ENCODE data around the gene SEC16A.

Gene SEC16A

GRCh38 chr9:136400038-136400834, 82.6 kb downstream of the SEC16A start, which contains the start of gene SNAPC4:
SNAPC4 (minus strand) TSS chr9:136400170; CDS start chr9:136398428, 1,742 bp downstream.
- peak within 1 kb of the TSS; percentile 47; the same call in 1 of the 2 replicates for H2AFZ ChIP-seq (ENCODE audit: low read depth)
- H3K27me3 ChIP-seq (ENCODE audit: insufficient read depth, low read depth), result no peaks in the 10 kb centered on the region
- H3K9ac ChIP-seq, result peak within 1 kb of the TSS; percentile 79
- peak; percentile 83 for TF ChIP-seq CTCF (conservative IDR thresholded peaks at IDR 0.05; ENCODE audit: low read depth, low read length)
- H4K20me1 ChIP-seq (ENCODE audit: insufficient read depth), result peaks cover 5% of the 10 kb centered on the region; the same call in 1 of the 2 replicates
- H3K79me2 ChIP-seq (ENCODE audit: insufficient read depth, low read depth), result peaks cover 21% of the 10 kb centered on the region
- H3K4me3 ChIP-seq (IDR thresholded peaks at IDR 0.05; ENCODE audit: insufficient read depth, low read depth, low read length), result peak within 1 kb of the TSS; percentile 34
- H3K36me3 ChIP-seq (ENCODE audit: insufficient read depth), result peaks cover 4% of the 10 kb centered on the region; the same call in 1 of the 2 replicates
- peaks cover 46% of the 10 kb centered on the region for H3K4me1 ChIP-seq (ENCODE audit: low read depth, poor library complexity, severe bottlenecking)
- H3K27ac ChIP-seq, result peak within 1 kb of the TSS; percentile 43
- H3K4me2 ChIP-seq, result peak within 1 kb of the TSS; percentile 90

GRCh38 chr9:136399176-136400037, 83.4 kb downstream of the SEC16A start:
- peak overlapping the region; percentile 79 for H3K9ac ChIP-seq
- peaks cover 21% of the 10 kb centered on the region for H3K79me2 ChIP-seq (ENCODE audit: insufficient read depth, low read depth)
- no peaks in the 10 kb centered on the region for H3K27me3 ChIP-seq (ENCODE audit: insufficient read depth, low read depth)
- peaks cover 5% of the 10 kb centered on the region; the same call in 1 of the 2 replicates for H4K20me1 ChIP-seq (ENCODE audit: insufficient read depth)
- H3K4me1 ChIP-seq (ENCODE audit: low read depth, poor library complexity, severe bottlenecking), result peaks cover 38% of the 10 kb centered on the region
- H3K27ac ChIP-seq, result peak overlapping the region; percentile 43
- H3K4me2 ChIP-seq, result peak overlapping the region; percentile 90
- H3K36me3 ChIP-seq (ENCODE audit: insufficient read depth), result peaks cover 4% of the 10 kb centered on the region; the same call in 1 of the 2 replicates
- H2AFZ ChIP-seq (ENCODE audit: low read depth), result peak overlapping the region; percentile 47; the same call in 1 of the 2 replicates
- no peak for TF ChIP-seq CTCF (conservative IDR thresholded peaks at IDR 0.05; ENCODE audit: low read depth, low read length)
- peak overlapping the region; percentile 34 for H3K4me3 ChIP-seq (IDR thresholded peaks at IDR 0.05; ENCODE audit: insufficient read depth, low read depth, low read length)

- H2AFZ ChIP-seq (ENCODE audit: low read depth), result no peak overlapping the region
- no peak overlapping the region for H3K4me3 ChIP-seq (IDR thresholded peaks at IDR 0.05; ENCODE audit: insufficient read depth, low read depth, low read length)
- peaks cover 21% of the 10 kb centered on the region for H3K79me2 ChIP-seq (ENCODE audit: insufficient read depth, low read depth)
- peaks cover 27% of the 10 kb centered on the region for H3K4me1 ChIP-seq (ENCODE audit: low read depth, poor library complexity, severe bottlenecking)
- H3K27me3 ChIP-seq (ENCODE audit: insufficient read depth, low read depth), result no peaks in the 10 kb centered on the region
- H3K9ac ChIP-seq, result no peak overlapping the region; the same call in 1 of the 2 replicates
- peaks cover 5% of the 10 kb centered on the region; the same call in 1 of the 2 replicates for H4K20me1 ChIP-seq (ENCODE audit: insufficient read depth)
- H3K27ac ChIP-seq, result no peak overlapping the region
- TF ChIP-seq CTCF (conservative IDR thresholded peaks at IDR 0.05; ENCODE audit: low read depth, low read length), result no peak
- H3K4me2 ChIP-seq, result peak overlapping the region; percentile 90; the same call in 1 of the 2 replicates
- peaks cover 4% of the 10 kb centered on the region; the same call in 1 of the 2 replicates for H3K36me3 ChIP-seq (ENCODE audit: insufficient read depth)
Measured at GRCh38 chr9:136398286-136398685, 84.6 kb downstream of the SEC16A start.

GRCh38 chr9:136397643-136398042, 85.2 kb downstream of the SEC16A start:
- no peak for TF ChIP-seq CTCF (conservative IDR thresholded peaks at IDR 0.05; ENCODE audit: low read depth, low read length)
- Histone ChIP-seq H2AFZ (ENCODE audit: low read depth) (no peak overlapping the region), H3K9ac (no peak overlapping the region), H3K27ac (no peak overlapping the region), H3K79me2 (ENCODE audit: insufficient read depth, low read depth) (peaks cover 21% of the 10 kb centered on the region), H3K4me1 (ENCODE audit: low read depth, poor library complexity, severe bottlenecking) (peaks cover 23% of the 10 kb centered on the region), H3K36me3 (ENCODE audit: insufficient read depth) (peaks cover 4% of the 10 kb centered on the region; the same call in 1 of the 2 replicates), H4K20me1 (ENCODE audit: insufficient read depth) (peaks cover 5% of the 10 kb centered on the region; the same call in 1 of the 2 replicates), H3K27me3 (ENCODE audit: insufficient read depth, low read depth) (no peaks in the 10 kb centered on the region), H3K4me2 (no peak overlapping the region; the same call in 1 of the 2 replicates), H3K4me3 (IDR thresholded peaks at IDR 0.05; ENCODE audit: insufficient read depth, low read depth, low read length) (no peak overlapping the region)
